Skin epidermis (tissue), 12 donors: Measurements from ENCODE around the gene VPS36.
"Not testable (repeated sequence)": the region's sequence is repeated elsewhere in the genome, so short reads cannot be mapped to it uniquely, and the experiment has no call there.

Experiments
- H3K27ac ChIP-seq, 21 experiments: fragments of 200-600 bp; sonication (generic) in 11 of 21; one replicate each; pipeline ENCODE4 v1.5.0; 2020; ENCODE audit warnings: mild to moderate bottlenecking in 3 of 21, inconsistent platforms in 2 of 21, moderate library complexity in 2 of 21
- H3K4me3 ChIP-seq, 7 experiments: fragments of 200-600 bp; sonication (generic) in 2 of 7; one replicate each; pipeline ENCODE4 v1.5.0; 2020; ENCODE audit warnings: inconsistent platforms in 2 of 7, mild to moderate bottlenecking in 2 of 7, moderate library complexity in 1 of 7

Gene VPS36

DNA sequence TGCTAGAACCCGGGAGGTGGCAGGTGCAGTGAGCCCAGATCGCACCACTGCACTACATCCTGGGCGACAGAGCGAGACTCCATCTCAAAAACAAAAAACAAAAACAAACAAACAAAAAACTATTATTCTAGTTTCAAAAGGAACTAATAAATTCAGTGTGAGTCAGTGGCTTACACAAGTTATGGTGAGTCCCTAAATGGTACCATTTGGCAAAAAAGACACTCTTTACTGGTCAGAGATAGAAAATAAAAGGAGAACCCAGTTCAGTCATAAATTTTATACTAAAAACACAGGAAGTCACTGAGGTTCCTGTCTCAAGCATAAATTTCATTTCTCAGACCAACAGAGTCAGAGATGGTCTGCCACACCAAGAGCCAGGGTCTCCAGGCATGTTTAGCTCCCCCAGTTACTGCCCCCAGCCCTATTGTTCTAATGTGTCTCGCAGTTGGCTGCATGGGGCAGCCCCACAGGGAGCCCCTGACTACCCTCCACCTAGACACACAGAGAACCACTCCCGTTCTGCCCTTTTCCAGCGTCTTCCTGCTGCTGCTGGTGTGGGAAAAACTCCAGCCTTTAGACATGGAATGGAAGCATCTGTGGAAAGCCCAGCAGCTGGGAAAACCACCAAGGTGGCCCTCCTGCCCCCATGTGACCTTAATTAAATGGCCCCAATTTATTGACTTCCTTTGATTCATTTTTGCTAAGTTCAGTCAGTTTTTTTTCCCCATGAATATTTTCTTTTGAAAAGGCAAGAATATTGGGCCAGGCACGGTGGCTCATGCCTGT lies 56.7 kb downstream of the VPS36 start:
- Histone ChIP-seq H3K27ac (no peak overlapping the region), H3K4me3 (no peak overlapping the region)

- no peak overlapping the region for H3K27ac ChIP-seq
- no peak overlapping the region for H3K4me3 ChIP-seq
Measured at GRCh38 chr13:52387721-52388120, 62.7 kb downstream of the VPS36 start.

DNA sequence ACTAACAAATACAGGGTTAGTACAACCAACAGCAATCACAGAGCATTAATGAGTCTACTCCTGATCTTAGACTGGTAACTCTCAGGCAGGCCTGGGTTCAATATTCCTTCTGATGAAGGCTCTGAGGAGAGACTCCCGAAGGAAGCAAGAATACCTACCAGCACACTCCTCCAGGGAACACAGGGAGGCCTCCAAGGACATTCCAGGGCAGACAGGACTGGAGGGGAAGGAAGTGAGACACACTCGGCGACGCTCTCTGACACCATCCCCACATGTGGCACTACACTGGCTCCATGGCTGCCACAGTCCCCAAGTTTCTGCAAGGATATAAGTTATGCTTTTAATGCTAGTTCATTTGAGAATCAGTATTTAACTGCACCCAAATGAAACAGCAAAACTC lies 64.6 kb downstream of the VPS36 start:
- H3K27ac ChIP-seq = no peak overlapping the region
- H3K4me3 ChIP-seq = no peak overlapping the region

- H3K27ac ChIP-seq = no peak overlapping the region
- H3K4me3 ChIP-seq = no peak overlapping the region
Measured at GRCh38 chr13:52383366-52383765, 67.1 kb downstream of the VPS36 start.

GRCh38 chr13:52378312-52378711 lies 72.1 kb downstream of the VPS36 start:
- no peak overlapping the region for H3K27ac ChIP-seq
- H3K4me3 ChIP-seq = no peak overlapping the region

- no peak overlapping the region for H3K27ac ChIP-seq
- no peak overlapping the region for H3K4me3 ChIP-seq
Measured at GRCh38 chr13:52377898-52378297, 72.5 kb downstream of the VPS36 start.

GRCh38 chr13:52374873-52375411 lies 75.5 kb downstream of the VPS36 start:
- Histone ChIP-seq H3K27ac (no peak overlapping the region), H3K4me3 (no peak overlapping the region)

DNA sequence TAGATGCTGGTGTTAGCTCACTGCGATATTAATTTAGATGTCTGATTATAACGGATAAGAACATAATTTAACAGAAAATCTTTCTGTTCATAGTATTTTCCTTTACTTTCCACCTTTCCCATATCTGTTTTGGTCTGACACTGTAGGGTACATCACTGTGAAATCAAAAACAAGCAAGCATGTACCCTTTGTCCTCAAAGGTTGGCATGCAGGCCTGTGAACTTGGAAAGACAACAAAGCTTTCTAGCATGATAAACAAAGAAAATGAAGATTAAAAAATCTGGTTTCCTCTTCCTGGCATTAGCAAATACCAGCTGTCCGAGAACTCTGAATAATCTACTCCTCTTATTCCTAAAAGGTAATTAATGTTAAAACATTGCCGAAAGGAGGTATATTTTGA lies 76.0 kb downstream of the VPS36 start:
- H3K27ac ChIP-seq = no peak overlapping the region
- no peak overlapping the region for H3K4me3 ChIP-seq

- not testable (repeated sequence) for H3K4me3 ChIP-seq, H3K27ac ChIP-seq
Measured at GRCh38 chr13:52373277-52373676, 77.2 kb downstream of the VPS36 start.

- no peak overlapping the region for H3K4me3 ChIP-seq
- H3K27ac ChIP-seq = no peak overlapping the region
Measured at GRCh38 chr13:52371736-52372247, 78.6 kb downstream of the VPS36 start.

DNA sequence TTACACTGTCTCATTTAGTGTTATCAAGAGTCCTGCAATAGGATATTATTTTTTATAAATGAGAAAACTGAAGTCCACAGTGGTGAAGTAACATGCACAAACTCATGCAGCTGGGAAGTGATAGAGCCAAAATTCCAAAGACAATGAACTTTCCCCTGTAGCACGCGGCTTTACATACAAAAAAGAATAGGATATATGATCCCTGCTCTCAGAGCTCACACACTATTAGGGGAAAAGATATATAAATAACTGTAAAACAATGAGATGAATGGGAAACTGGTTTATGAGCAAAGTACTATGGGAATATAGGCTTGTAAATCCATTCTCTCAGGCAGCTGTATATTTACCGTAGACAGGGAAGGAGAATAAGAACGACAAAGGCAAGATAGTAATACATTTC lies 84.1 kb downstream of the VPS36 start:
- Histone ChIP-seq H3K4me3 (no peak overlapping the region), H3K27ac (no peak overlapping the region)
